K562 (cell line): Measurements from ENCODE around the gene GADD45GIP1. TPM values are rescaled to one million over a fixed set of nuclear protein-coding genes. Genes with fewer than 3 reads are reported as not detected.

Source experiments
- BRD9 ChIP-seq: fragments of 450-650 bp; IDR thresholded peaks from 2 replicates; pipeline ENCODE4 v1.6.1; 2018; ENCODE audit warnings: low read depth; ENCODE audit not compliant: partially characterized antibody
- MLX ChIP-seq, 2 experiments: fragments of 450-650 bp in 1 of 2; sonication (generic) in 1 of 2; formaldehyde crosslinking; conservative IDR thresholded peaks; 2 replicates each; pipeline versions ENCODE4 v1.4.0 to v1.8.1; 2020 to 2022; ENCODE audit warnings: mild to moderate bottlenecking in 1 of 2, missing genetic modification reagents in 1 of 2
- NCOA2 ChIP-seq, 2 experiments: fragments of 450-650 bp; IDR thresholded peaks; 2 replicates each; pipeline ENCODE4 v1.6.1; 2018; ENCODE audit warnings: mild to moderate bottlenecking in 2 of 2, moderate library complexity in 1 of 2; ENCODE audit not compliant: partially characterized antibody in 2 of 2
- NR2C2 ChIP-seq, 2 experiments: fragments of 200-800 bp in 1 of 2; sonication (Bioruptor generic) in 1 of 2; sonication (generic) in 1 of 2; formaldehyde crosslinking in 1 of 2; IDR thresholded peaks; 2 replicates each; pipeline versions ENCODE4 v1.6.1 to v1.8.0; 2016 to 2022; ENCODE audit warnings: mild to moderate bottlenecking in 1 of 2, missing compliant biosample characterization in 1 of 2, missing genetic modification characterization in 1 of 2, missing genetic modification reagents in 1 of 2
- POLR3A ChIP-seq: IDR thresholded peaks from 2 replicates; pipeline ENCODE4 v1.6.1; 2011; ENCODE audit warnings: borderline replicate concordance, mild to moderate bottlenecking, moderate library complexity; ENCODE audit not compliant: insufficient read length, insufficient read depth; ENCODE audit errors: extremely low read depth
- SIRT6 ChIP-seq: IDR thresholded peaks from one replicate; pipeline ENCODE4 v1.6.1; 2012; ENCODE audit warnings: low read depth, mild to moderate bottlenecking, control low read depth, inconsistent platforms, low read length, moderate library complexity
- SMAD2 ChIP-seq: fragments of 150-350 bp; IDR thresholded peaks from 2 replicates; pipeline ENCODE4 v1.6.1; 2014; ENCODE audit warnings: low read depth, mild to moderate bottlenecking, low read length
- polyA plus RNA-seq, 8 experiments: library from polyadenylated mRNA; depleted of rRNA in 4 of 8; stranded (reverse) in 5 of 8; unstranded in 3 of 8; fragments of >200 nt; fragmentation: Nextera tagmentation in 2 of 8; fragmentation: Illumina TruSeq in 1 of 8; extraction: Ambion mirVana in 2 of 8; extraction: Trizol in 1 of 8; gene quantifications; 2 replicates each; pipeline versions ENCODE4 v1.2.1 to v1.2.3, GENCODE V29; 2011 to 2014; ENCODE audit warnings: inconsistent platforms in 1 of 8, missing spikeins in 1 of 8
- total RNA-seq, 7 experiments: library from RNA; depleted of rRNA in 6 of 7; stranded (reverse); fragments of >200 nt in 6 of 7; fragmentation: Illumina TruSeq in 2 of 7; extraction: Trizol in 2 of 7; gene quantifications; 2 replicates each; pipeline versions ENCODE4 v1.2.1 to v1.2.3, GENCODE V29; 2011 to 2021; ENCODE audit warnings: low replicate concordance in 1 of 7
- TF ChIP-seq, protein P1 (sequence below): sonication (generic); formaldehyde crosslinking; IDR thresholded peaks from 2 replicates; pipeline ENCODE4 v1.8.0; 2023; ENCODE audit warnings: mild to moderate bottlenecking, missing genetic modification reagents
- TF ChIP-seq, protein P2 (sequence below), 2 experiments: fragments of 200-800 bp in 1 of 2; sonication (Bioruptor generic) in 1 of 2; sonication (generic) in 1 of 2; formaldehyde crosslinking in 1 of 2; IDR thresholded peaks in 1 of 2; conservative IDR thresholded peaks in 1 of 2; 2 replicates each; pipeline versions ENCODE4 v1.5.0 to v1.6.1; 2016 to 2020; ENCODE audit warnings: missing compliant biosample characterization in 1 of 2, missing genetic modification characterization in 1 of 2, missing genetic modification reagents in 1 of 2
- TF ChIP-seq, protein P3 (sequence below), 2 experiments: fragments of 450-650 bp in 1 of 2; IDR thresholded peaks; 2 replicates each; pipeline ENCODE4 v1.6.1; 2011 to 2017; ENCODE audit warnings: low read depth in 2 of 2, antibody characterized with exemption in 1 of 2, borderline replicate concordance in 1 of 2, low read length in 1 of 2, mild to moderate bottlenecking in 1 of 2, mixed read lengths in 1 of 2; ENCODE audit not compliant: control insufficient read depth in 1 of 2

GADD45GIP1 gene
- total and polyA plus RNA-seq, 9 of the 15 experiments (the other 6 are each of a cell fraction or from before 2014, with no cell fraction given): 5.1 to 161 (median 29.2) TPM

GRCh38 chr19:12946731-12947496 is 10.1 kb downstream of the GADD45GIP1 start (continued):
- TF ChIP-seq, protein P1, sequence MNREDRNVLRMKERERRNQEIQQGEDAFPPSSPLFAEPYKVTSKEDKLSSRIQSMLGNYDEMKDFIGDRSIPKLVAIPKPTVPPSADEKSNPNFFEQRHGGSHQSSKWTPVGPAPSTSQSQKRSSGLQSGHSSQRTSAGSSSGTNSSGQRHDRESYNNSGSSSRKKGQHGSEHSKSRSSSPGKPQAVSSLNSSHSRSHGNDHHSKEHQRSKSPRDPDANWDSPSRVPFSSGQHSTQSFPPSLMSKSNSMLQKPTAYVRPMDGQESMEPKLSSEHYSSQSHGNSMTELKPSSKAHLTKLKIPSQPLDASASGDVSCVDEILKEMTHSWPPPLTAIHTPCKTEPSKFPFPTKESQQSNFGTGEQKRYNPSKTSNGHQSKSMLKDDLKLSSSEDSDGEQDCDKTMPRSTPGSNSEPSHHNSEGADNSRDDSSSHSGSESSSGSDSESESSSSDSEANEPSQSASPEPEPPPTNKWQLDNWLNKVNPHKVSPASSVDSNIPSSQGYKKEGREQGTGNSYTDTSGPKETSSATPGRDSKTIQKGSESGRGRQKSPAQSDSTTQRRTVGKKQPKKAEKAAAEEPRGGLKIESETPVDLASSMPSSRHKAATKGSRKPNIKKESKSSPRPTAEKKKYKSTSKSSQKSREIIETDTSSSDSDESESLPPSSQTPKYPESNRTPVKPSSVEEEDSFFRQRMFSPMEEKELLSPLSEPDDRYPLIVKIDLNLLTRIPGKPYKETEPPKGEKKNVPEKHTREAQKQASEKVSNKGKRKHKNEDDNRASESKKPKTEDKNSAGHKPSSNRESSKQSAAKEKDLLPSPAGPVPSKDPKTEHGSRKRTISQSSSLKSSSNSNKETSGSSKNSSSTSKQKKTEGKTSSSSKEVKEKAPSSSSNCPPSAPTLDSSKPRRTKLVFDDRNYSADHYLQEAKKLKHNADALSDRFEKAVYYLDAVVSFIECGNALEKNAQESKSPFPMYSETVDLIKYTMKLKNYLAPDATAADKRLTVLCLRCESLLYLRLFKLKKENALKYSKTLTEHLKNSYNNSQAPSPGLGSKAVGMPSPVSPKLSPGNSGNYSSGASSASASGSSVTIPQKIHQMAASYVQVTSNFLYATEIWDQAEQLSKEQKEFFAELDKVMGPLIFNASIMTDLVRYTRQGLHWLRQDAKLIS (CRISPR knock-in tag): 0 out of 2 replicates have a peak, but pooled peaks have one; percentile 71
- TF ChIP-seq, protein P2, sequence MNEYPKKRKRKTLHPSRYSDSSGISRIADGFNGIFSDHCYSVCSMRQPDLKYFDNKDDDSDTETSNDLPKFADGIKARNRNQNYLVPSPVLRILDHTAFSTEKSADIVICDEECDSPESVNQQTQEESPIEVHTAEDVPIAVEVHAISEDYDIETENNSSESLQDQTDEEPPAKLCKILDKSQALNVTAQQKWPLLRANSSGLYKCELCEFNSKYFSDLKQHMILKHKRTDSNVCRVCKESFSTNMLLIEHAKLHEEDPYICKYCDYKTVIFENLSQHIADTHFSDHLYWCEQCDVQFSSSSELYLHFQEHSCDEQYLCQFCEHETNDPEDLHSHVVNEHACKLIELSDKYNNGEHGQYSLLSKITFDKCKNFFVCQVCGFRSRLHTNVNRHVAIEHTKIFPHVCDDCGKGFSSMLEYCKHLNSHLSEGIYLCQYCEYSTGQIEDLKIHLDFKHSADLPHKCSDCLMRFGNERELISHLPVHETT (CRISPR knock-in tag; conservative IDR thresholded peaks at IDR 0.05 in 1 of 2, IDR thresholded peaks at IDR 0.05 in 1 of 2): no peak
- TF ChIP-seq MLX (CRISPR knock-in tag; conservative IDR thresholded peaks at IDR 0.05): no peak
- no peak for TF ChIP-seq NCOA2 (IDR thresholded peaks at IDR 0.05; ENCODE audit: partially characterized antibody in 2 of 2)
- TF ChIP-seq SIRT6: no peak
- no peak for TF ChIP-seq POLR3A
- no peak for TF ChIP-seq SMAD2
- TF ChIP-seq, protein P3, sequence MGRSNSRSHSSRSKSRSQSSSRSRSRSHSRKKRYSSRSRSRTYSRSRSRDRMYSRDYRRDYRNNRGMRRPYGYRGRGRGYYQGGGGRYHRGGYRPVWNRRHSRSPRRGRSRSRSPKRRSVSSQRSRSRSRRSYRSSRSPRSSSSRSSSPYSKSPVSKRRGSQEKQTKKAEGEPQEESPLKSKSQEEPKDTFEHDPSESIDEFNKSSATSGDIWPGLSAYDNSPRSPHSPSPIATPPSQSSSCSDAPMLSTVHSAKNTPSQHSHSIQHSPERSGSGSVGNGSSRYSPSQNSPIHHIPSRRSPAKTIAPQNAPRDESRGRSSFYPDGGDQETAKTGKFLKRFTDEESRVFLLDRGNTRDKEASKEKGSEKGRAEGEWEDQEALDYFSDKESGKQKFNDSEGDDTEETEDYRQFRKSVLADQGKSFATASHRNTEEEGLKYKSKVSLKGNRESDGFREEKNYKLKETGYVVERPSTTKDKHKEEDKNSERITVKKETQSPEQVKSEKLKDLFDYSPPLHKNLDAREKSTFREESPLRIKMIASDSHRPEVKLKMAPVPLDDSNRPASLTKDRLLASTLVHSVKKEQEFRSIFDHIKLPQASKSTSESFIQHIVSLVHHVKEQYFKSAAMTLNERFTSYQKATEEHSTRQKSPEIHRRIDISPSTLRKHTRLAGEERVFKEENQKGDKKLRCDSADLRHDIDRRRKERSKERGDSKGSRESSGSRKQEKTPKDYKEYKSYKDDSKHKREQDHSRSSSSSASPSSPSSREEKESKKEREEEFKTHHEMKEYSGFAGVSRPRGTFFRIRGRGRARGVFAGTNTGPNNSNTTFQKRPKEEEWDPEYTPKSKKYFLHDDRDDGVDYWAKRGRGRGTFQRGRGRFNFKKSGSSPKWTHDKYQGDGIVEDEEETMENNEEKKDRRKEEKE (IDR thresholded peaks at IDR 0.05; ENCODE audit: borderline replicate concordance in 1 of 2, control insufficient read depth in 1 of 2, low read depth in 2 of 2, low read length in 1 of 2): 0 out of 4 replicates have a peak, but pooled peaks of 1 of the 2 experiments have one; percentile 46
- no peak for TF ChIP-seq BRD9
- no peak for TF ChIP-seq NR2C2 (CRISPR knock-in tag; IDR thresholded peaks at IDR 0.05)
- TF ChIP-seq NR2C2 (tag; IDR thresholded peaks at IDR 0.05): no peak
- TF ChIP-seq, all 486 proteins: peak for 5
